Measurements from ENCODE around the gene TOM1L1.

The TOM1L1 gene

DNA sequence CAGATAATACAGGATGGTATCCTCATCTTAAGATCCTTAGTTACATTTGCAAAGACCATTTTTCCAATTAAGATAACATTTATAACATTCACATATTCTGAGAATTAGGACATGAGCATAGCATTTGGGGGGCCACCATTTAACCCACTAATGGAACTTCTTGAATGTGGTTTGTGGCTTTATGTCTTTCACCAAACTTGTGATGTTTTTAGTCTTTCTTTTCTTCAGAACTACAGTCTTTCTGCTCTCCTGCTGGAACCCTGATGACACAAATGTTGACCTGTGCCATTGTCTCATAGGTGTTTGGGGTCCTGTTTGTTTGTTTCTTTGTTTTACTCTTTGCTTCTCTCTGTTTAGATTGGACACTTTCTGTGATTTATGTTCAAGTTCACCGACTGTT, 44.6 kb downstream of the TOM1L1 start:
- FAIRE-seq (no peak), DNase-seq (ENCODE audit: insufficient read length, low spot score) (no peak)

DNA sequence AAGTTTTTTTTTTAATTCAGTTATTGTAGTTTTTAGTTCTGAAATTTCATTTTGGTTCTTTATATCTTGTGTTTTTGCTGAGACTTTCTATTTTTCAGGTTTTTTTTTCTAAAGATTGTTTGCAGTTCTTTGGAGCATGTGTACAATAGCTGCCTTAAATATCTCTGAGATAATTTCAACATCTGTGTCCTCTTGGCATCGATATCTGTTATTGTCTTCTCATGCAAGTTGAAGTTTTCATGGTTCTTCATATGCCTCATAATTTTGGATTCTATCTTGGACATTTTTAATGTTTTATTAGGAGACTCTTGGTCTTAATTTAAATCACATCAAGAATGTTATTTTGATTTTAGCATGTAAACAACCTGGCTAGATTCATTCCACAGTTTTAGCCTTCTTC, 45.0 kb downstream of the TOM1L1 start:
- DNase-seq (ENCODE audit: insufficient read length, low spot score) (no peak), FAIRE-seq (no peak)

DNA sequence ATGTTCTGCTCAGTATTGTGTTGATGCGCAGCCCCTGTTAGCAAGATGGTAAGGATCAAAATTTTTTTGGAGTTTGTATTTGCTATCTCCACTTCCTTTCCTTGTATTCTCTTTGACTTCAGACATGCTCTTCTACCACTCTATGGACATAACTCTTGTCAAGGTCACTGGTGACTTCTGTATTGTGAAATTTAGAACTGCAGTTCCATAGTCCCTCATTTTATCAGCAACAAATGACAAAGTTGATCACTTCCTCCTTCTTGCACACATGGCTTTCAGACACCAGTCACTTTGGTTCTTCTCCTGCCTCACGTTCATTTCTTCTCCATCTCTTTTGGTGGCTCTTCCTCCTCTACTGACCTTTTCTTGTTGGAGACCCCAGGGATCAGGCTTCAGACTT, 46.7 kb downstream of the TOM1L1 start:
- no peak for FAIRE-seq
- no peak for DNase-seq (ENCODE audit: insufficient read length, low spot score)

DNA sequence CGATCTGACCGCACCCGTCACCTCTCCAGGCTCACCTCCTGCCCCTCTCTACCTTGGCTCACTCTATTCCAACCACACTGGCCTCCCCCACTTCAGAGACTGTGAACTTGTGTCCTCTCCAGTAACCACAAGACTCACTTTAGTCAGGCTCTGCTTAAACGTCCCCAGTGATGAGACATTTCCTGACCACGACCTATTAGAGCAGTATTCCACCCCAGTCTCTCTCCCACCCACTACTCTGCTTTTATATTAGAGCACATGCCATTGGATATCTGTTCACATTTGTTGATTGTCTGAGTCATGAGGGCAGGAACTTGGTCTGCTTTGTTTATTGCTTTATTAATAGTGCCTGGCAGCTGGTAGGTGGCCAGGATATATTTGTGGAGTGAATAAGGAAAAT, 47.7 kb downstream of the TOM1L1 start:
- DNase-seq (ENCODE audit: insufficient read length, low spot score), result no peak
- FAIRE-seq, result no peak

DNA sequence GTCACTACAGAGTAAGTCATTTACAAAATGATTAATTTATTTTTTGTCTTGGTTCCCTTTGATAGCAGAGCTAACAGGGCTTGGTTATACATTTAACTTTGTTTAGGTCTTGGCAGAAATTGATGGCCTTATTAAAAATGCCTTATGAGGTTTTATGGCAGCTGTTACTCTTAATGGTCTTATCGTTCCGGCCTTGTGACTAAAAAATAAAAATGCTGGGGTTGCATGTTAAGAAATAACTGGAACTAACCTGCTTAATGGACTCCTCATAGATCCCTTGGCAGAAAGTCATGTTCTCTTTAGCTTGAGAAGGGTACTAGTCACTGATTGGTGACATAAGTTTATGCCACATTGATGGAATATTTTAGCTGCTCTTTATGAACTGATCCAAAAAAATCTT, 49.5 kb downstream of the TOM1L1 start:
- FAIRE-seq (no peak), DNase-seq (ENCODE audit: insufficient read length, low spot score) (no peak)

DNA sequence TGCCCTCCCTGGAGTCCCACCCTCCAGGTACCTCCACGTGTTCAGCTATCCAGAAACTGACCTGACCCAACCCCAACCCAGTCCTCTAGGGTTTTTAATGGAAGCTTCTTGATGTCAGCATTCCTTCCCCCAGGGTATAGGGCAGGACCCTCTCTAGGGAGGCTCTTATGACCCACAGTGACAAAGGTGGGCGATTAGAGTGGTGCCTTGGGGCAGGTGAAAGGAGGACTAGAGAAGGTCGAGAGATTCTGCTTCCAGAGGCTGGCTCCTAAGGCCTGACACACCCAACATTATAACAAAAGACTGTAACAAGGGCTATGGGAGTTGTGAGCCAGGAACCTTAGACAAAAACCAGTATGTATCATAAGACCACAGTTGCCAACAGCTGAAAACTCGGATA, 50.6 kb downstream of the TOM1L1 start:
- FAIRE-seq (no peak), DNase-seq (ENCODE audit: insufficient read length, low spot score) (no peak)

DNA sequence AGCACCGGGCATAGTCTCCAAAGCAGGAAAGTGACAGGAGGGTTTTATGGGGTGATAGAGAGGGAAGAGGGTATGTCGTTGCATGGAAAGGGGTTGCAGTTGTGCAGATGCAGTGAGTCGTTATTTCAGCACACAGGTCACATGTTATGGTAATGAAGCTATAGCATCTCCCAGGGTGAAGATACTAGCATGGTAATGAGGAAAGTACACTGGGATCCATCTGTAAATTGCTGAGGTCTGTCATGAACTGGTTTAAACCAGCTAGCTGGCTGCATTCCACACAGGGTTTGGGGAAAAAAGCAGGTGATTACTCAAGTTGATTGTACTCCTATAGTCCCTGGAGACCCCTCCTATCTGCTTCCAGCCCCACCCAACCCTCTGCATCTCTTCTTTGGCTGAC, 56.1 kb downstream of the TOM1L1 start:
- DNase-seq (ENCODE audit: insufficient read length, low spot score) (no peak), FAIRE-seq (no peak)

DNA sequence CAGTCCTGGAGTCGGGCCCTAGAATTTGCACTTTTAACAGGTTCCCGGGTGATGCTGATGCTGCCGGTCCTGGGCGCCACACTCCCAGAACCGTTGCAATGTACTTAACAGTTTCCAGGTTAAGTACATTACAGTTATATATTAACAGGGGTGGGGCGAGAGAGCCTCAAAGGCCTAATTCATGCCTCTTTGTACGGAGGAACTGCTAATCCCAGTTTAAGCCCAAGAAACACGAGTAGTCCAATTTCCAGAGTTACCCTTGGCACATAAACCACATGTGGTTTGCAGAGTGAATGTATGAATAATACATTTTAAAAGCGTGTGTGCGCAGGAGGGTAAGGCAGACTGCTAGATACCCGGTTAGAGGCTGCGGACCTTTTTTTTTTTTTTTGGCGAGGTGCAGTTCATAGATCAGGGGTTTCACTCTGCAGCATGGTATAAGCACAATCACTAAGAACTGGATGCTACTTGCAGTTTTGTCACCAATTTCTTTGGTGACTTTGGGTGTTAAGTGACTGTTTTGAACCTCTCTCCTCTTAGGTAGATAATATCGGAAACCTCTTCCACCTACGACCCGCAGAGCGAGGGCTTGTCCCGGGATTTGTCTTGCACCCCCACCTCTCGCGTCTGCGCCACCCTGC, 67.1 kb downstream of the TOM1L1 start:
- DNase-seq (ENCODE audit: insufficient read length, low spot score) (no peak), FAIRE-seq (peak; percentile 58)

DNA sequence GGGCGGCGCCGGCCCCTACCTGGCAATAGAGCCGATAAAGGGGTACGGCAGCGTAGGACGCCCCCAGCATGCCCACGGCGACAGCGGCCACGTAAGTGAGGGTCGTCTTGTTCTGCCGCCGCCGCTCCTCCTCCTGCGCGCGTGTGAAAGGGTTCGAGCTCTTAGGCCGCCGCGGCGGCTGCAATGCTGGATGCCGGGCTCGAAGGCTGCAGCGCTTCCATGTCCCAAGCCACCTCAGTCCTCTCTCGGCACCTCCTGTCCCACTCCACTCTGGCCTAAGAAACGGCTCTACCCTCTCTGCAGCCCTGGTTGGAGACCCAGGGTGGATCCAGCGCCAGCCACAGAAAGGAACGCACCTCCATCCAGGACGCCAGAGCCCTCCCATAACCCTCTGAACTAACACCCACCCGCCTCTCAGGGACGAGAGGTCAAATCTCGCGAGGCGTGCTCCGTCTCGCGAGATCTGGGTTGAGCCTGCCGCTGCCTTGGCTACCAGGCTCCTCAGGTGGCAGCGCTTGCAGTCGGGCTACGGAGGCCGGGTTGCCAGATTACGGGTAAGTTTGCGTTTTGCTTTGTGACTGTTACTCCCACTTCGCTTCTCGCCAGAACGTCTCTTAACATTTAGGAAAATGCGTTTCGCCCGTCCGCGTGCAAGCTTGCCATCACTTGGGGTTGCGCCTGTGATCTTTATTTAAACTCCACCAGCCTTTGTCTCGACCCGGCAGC, 67.8 kb downstream of the TOM1L1 start, which contains the start of the genes COX11 and STXBP4:
Gene COX11 (minus strand): TSS at position 393 of the 726 bp plus-strand sequence. CDS start 8 bp downstream, at position 385.
Gene STXBP4 (plus strand): TSS at position 504 of the 726 bp plus-strand sequence. CDS start 17,455 bp downstream, outside the sequence.
- DNase-seq (ENCODE audit: insufficient read length, low spot score), result peak; percentile 69
- peak; percentile 91 for FAIRE-seq

DNA sequence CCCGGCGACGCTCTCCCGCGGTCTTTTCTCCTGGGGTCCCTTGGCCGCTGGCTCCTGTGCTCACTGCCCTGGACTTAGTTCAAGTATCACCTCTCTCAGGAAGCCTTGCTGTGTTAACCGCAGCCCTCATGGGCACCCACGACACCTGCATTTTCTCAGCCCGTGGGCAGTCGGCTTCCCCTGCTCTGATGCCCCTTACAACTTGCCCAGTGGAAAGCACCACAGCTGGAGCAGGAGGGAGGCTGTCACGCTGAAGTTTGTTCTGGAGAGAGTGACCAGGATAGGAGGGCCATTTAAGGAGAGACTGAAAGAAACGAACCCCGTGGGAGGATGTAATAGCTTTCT, 68.3 kb downstream of the TOM1L1 start:
- DNase-seq (ENCODE audit: insufficient read length, low spot score) (no peak), FAIRE-seq (no peak)

DNA sequence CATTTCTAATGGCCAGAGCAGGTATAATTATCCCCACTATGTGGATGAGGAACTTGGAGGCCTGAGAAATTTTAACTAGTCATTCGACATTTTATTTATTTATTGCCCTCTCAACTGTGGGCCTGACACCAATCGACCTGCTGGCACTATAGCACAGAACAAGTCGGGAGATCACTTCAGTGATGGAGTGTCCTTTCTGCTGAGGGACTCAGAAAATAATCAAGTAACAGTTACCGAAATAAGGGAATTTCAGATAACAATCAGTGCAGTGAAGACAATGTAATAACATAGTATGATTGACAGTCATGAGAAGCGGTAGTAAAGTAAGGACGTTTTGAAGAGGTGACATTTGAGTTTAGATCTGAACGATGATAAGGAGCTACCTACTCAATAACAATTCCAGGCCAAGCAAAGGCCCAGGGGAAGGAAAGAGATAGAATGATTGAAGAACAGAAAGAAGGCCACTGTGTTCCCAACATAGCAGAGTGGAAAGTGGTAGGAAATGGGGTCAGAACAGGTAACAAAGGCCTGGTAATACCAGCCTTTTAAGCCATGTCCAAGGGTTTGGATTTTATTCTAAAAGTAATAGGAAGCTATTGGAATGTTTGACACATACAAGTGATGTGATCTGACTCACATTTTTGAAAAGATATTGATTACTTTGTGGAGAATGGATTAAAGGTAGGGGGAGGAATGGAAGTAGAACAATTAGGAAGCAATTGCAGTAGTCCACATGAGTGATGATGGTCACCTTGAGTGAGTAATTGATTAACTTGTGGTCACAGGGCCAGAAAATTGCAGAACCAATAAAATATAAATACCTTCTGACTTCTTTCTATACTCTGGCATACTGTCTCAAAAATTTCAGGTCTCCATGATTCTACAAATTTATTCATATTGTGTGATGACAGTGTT, 69.3 kb downstream of the TOM1L1 start:
- FAIRE-seq, result peak; percentile 21
- no peak for DNase-seq (ENCODE audit: insufficient read length, low spot score)

DNA sequence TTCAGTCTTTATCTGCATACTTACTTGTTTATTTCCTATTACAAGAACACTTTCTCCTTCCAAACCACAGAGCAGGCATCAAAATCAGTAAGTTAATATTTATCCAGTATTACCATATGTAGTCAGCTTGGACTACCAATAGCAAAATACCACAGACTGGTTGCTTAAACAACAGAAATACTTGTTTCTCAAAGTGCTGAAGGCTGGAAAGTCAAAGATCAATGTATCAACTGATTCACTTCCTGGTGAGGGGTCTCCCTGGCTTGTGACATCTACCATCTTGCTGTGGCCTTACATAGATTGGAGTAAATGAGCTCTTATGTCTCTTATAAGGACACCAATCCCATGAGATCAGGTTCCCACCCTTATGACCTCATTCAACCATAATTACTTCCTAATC, 70.5 kb downstream of the TOM1L1 start:
- no peak for DNase-seq (ENCODE audit: insufficient read length, low spot score)
- FAIRE-seq, result no peak

DNA sequence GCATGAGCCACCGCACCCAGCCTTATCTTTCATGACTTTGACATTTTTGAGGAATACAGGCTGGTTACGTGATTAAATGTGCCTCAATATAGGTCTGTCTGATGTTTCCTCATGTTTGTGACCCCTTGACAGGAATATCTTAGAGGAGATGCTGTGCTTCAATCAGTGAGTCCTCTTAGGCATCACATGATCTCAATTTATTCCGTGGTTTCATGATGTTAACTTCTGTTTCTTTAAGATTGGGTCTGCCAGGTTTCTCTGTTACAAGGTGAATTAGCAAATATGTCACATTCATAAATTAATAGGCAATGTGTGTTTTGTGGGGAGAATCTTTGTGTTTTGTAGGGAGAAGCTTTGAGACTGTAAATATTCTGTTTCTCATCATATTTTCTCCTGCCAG, 71.2 kb downstream of the TOM1L1 start:
- DNase-seq (ENCODE audit: insufficient read length, low spot score), result no peak
- no peak for FAIRE-seq

DNA sequence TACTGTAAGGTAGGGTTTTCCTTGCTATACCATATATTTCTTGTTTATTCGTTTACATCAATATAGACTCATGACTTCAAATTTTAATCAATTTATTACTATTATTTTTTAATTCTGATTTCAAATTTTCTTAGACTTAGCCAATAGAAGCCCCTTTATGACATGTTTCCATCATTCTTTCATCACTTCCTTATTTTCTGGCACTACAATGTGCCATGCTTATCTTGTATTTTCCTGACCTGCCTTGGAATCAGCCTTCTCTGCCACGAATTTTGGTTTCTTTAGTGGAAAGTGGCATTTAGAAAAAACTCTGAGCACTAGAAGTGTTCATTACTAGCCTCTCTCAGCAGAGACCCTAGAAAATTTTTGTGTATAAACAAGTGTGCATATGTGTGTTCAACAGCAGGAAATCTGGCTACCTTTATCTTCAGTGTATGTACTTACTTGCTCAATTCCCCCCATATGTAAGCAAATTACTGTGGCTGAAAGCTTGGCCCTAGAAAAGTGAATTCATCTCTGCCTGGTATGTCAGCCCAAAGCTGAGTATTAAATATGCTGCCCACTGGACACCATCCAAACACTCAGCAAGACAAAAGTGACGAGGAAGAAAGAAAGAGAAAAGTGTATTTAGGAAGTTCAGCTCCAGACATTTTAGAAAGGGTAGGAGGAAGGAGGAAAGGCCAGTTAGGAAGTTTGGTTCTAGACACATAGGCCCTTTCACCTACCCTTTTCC, 71.9 kb downstream of the TOM1L1 start:
- DNase-seq (ENCODE audit: insufficient read length, low spot score) (no peak), FAIRE-seq (no peak)

DNA sequence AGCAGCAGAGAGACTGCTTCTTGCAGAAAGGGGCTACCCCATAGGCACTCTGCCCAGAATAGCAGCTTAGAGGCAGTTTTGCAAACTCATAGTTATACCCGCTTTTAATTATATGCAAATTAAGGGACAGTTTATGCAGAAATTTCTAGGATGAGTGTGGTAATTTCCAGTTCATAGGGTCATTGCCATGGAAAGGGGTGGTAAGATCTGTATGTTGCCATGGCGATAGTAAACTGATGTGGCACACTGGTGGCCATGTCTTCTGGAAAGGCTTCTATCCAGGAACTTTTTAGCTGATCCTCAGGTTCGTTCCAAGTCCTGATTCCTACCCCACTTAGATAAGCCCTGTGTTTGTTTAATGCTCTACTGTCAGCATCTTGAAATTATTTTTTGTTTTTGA, 74.1 kb downstream of the TOM1L1 start:
- no peak for FAIRE-seq
- DNase-seq (ENCODE audit: insufficient read length, low spot score), result no peak

DNA sequence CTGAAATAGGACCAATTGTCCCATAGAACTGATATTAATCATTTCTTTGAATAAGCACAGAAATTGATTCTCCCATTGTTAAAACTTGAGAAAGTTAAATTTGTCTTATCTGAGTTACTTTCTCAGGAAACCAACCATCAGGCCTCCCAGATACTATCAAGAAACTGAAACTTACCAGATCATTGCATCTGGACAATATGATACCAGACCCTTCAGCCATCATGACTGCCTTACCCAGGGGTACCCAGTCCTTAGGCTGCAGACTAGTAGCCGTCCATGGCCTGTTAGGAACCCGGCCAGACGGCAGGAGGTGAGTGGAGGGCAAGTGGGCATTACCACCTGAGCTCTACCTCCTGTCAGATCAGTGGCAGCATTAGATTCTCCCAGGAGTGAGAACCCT, 75.7 kb downstream of the TOM1L1 start:
- DNase-seq (ENCODE audit: insufficient read length, low spot score) (no peak), FAIRE-seq (no peak)

DNA sequence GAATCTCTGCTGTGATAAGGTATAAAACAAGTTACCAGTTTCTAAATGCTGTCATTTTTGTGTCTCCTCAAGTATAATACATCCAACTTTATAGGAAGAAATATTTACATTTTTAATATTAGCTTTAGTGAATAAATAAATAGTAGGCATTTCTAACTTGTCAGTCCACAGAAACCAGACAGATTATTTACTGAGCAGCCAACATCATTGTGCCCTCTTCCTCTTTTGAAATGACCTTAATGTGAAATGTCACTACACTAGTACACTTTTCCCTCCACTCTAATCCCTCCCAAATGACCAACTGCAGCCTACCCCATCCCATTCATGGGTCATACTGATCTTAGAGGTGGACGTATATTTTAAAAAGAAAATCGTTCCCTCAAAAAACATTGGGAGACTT, 77.1 kb downstream of the TOM1L1 start:
- FAIRE-seq (no peak), DNase-seq (ENCODE audit: insufficient read length, low spot score) (no peak)

DNA sequence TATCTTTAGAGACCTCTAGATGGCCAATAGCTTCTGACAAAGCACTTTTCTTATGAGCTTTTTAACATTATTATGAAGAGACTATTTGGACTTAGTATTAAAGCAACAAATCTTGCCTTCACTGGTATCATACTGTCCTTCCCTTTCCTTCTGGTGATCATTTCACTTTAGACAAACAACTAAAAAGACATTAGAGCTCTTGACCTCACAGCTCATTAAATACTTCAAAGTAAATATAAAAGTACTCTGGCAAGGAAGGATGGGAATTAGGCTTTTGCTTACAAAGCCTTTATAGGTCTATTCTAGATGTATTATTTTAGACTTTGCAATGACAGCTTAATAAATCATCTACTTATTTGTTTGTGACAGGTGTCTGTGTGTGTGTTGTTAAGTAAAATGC, 79.0 kb downstream of the TOM1L1 start:
- no peak for DNase-seq (ENCODE audit: insufficient read length, low spot score)
- no peak for FAIRE-seq

DNA sequence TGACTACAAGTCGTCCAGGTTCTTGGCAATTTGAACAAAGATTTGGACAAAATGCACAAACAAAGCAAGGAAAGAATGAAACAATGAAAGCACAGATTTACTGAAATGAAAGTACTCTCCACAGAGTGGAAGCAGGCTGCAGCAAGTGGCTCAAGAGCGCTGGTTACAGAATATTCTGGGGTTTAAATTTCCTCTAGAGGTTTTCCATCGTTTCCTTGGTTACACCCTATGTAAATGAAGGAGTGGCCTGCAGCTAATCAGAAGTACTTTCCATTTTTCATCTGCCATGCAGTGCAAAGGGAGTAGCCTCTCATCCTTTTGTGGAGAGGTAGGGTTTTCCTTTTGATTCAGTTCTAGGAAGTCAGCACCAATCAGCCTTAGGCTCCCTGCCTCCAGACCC, 79.7 kb downstream of the TOM1L1 start:
- DNase-seq (ENCODE audit: insufficient read length, low spot score), result no peak

DNA sequence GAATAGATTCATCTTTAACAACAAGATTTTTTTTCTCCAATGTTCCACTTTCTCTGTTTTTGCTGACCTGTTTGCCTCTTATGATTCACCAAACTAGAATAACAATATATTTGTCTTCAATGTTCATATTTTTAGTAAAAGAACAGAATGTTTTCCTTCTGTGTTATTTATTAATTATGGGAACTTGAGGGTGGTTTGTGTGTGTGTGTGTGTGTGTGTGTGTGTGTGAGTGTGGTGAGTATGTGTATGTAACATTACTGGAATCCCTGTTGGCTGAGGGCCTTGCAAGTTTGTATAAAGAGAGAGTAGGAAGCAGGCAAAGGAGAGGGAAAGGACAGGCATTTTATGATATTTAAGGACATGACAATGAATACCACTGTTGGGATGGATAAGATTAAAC, 81.7 kb downstream of the TOM1L1 start:
- FAIRE-seq, result no peak
- no peak for DNase-seq (ENCODE audit: insufficient read length, low spot score)

More for the DNA sequence above, 79.7 kb downstream of the TOM1L1 start:
- peak; percentile 82 for FAIRE-seq

DNA sequence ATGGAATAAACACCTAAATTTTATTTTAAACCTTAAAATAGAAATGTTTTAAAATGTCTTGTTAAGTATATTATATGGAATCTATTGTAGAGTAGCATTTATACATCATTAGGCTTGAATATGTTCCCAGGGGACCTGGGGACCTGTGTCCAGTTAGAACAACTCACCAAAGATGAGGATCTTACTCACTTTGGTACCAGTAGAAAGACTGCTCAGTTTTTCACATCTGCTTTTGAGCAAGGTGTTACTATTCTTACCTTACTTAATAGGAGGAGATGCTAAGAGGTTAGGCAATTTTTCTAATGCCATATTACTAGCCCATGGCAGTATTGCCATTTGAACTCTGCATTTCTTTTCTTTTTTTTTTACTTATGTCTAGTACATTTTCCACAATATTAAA, 82.6 kb downstream of the TOM1L1 start:
- no peak for DNase-seq (ENCODE audit: insufficient read length, low spot score)
- FAIRE-seq, result no peak
